HepG2 (cell line): ENCODE data around the gene ST6GALNAC2. TPM values are rescaled to one million over a fixed set of nuclear protein-coding genes. Genes with fewer than 3 reads are reported as not detected.
A peak's percentile ranks its signal among the peaks of the same experiment; 100 is the strongest.

Experiments used
- HNF4G ChIP-seq, 2 experiments: sonication (generic) in 1 of 2; formaldehyde crosslinking in 1 of 2; IDR thresholded peaks; 2 replicates each; pipeline versions ENCODE4 v1.4.0 to v1.6.1; 2011 to 2020; ENCODE audit warnings: borderline replicate concordance in 2 of 2, low read depth in 2 of 2, mild to moderate bottlenecking in 2 of 2, low read length in 1 of 2, missing genetic modification reagents in 1 of 2, moderate library complexity in 1 of 2
- ISL2 ChIP-seq: sonication (generic); formaldehyde crosslinking; IDR thresholded peaks from 2 replicates; pipeline ENCODE4 v1.5.0; 2020; ENCODE audit warnings: missing genetic modification reagents
- KAT7 ChIP-seq: IDR thresholded peaks from 2 replicates; pipeline ENCODE4 v1.6.1; 2018; ENCODE audit warnings: borderline replicate concordance, missing compliant biosample characterization
- PBX3 ChIP-seq: sonication (generic); formaldehyde crosslinking; IDR thresholded peaks from 2 replicates; pipeline ENCODE4 v1.8.1; 2023; ENCODE audit warnings: missing genetic modification reagents, inconsistent platforms, borderline replicate concordance
- PRPF4 ChIP-seq: fragments of 200-400 bp; formaldehyde crosslinking; IDR thresholded peaks from 2 replicates; pipeline ENCODE4 v1.6.1; 2016; ENCODE audit warnings: low read length, low read depth; ENCODE audit not compliant: poor library complexity, severe bottlenecking
- SP2 ChIP-seq: sonication (generic); formaldehyde crosslinking; IDR thresholded peaks from 2 replicates; pipeline ENCODE4 v1.5.1; 2020; ENCODE audit warnings: mild to moderate bottlenecking, missing genetic modification reagents
- TMF1 ChIP-seq: sonication (generic); formaldehyde crosslinking; IDR thresholded peaks from 2 replicates; pipeline ENCODE4 v1.8.1; 2022; ENCODE audit warnings: low read depth, missing genetic modification reagents
- TOPORS ChIP-seq: sonication (generic); formaldehyde crosslinking; IDR thresholded peaks from 2 replicates; pipeline ENCODE4 v1.8.0; 2023; ENCODE audit warnings: mild to moderate bottlenecking, missing genetic modification reagents
- TRAFD1 ChIP-seq: sonication (generic); formaldehyde crosslinking; IDR thresholded peaks from 2 replicates; pipeline ENCODE4 v1.5.1; 2020; ENCODE audit warnings: missing genetic modification reagents, mild to moderate bottlenecking, borderline replicate concordance
- ZNF225 ChIP-seq: sonication (generic); formaldehyde crosslinking; IDR thresholded peaks from 2 replicates; pipeline ENCODE4 v1.4.0; 2020; ENCODE audit warnings: mild to moderate bottlenecking, missing genetic modification reagents
- ZNF281 ChIP-seq: sonication (generic); formaldehyde crosslinking; IDR thresholded peaks from 2 replicates; pipeline ENCODE4 v1.4.0; 2020; ENCODE audit warnings: missing genetic modification reagents, borderline replicate concordance
- ZNF33A ChIP-seq: sonication (generic); formaldehyde crosslinking; IDR thresholded peaks from 2 replicates; pipeline ENCODE4 v1.5.1; 2020; ENCODE audit warnings: missing genetic modification reagents, mild to moderate bottlenecking, moderate library complexity, borderline replicate concordance
- ZNF441 ChIP-seq: sonication (generic); formaldehyde crosslinking; IDR thresholded peaks from 2 replicates; pipeline ENCODE4 v1.7.0; 2021; ENCODE audit warnings: missing genetic modification reagents, borderline replicate concordance
- ZNF451 ChIP-seq: sonication (generic); formaldehyde crosslinking; IDR thresholded peaks from 2 replicates; pipeline ENCODE4 v1.5.0; 2020; ENCODE audit warnings: mild to moderate bottlenecking, missing genetic modification reagents
- ZNF672 ChIP-seq: sonication (generic); formaldehyde crosslinking; IDR thresholded peaks from 2 replicates; pipeline ENCODE4 v1.8.1; 2022; ENCODE audit warnings: missing genetic modification reagents
- ZNF710 ChIP-seq: sonication (generic); formaldehyde crosslinking; IDR thresholded peaks from 2 replicates; pipeline ENCODE4 v1.5.0; 2020; ENCODE audit warnings: mild to moderate bottlenecking, missing genetic modification reagents, borderline replicate concordance
- ZNF83 ChIP-seq: sonication (generic); formaldehyde crosslinking; IDR thresholded peaks from 2 replicates; pipeline ENCODE4 v1.4.0; 2020; ENCODE audit warnings: missing genetic modification reagents, mild to moderate bottlenecking, borderline replicate concordance
- polyA plus RNA-seq, 8 experiments: library from polyadenylated mRNA; depleted of rRNA in 3 of 8; stranded (reverse) in 7 of 8; unstranded in 1 of 8; fragments of >200 nt; fragmentation: Illumina TruSeq in 4 of 8; extraction: Trizol in 4 of 8; gene quantifications; 2 replicates each; pipeline versions ENCODE4 v1.2.1 to v1.2.3, GENCODE V29; 2011 to 2016; ENCODE audit warnings: low read depth in 4 of 8, missing spikeins in 1 of 8, mixed read lengths in 1 of 8; ENCODE audit not compliant: insufficient read depth in 1 of 8
- total RNA-seq, 5 experiments: library from RNA; depleted of rRNA; stranded (reverse); fragments of >200 nt; fragmentation: Illumina TruSeq; extraction: Trizol; gene quantifications; 2 replicates each; pipeline ENCODE4 v1.2.3, GENCODE V29; 2016; ENCODE audit warnings: low read depth in 1 of 5
- TF ChIP-seq, protein P1 (sequence below): sonication (generic); formaldehyde crosslinking; IDR thresholded peaks from 2 replicates; pipeline ENCODE4 v1.4.0; 2020; ENCODE audit warnings: missing genetic modification reagents, borderline replicate concordance

Gene ST6GALNAC2
- total and polyA plus RNA-seq, 2 of the 13 experiments (the other 11 are each of a cell fraction or from before 2014, with no cell fraction given) = 0.12 to 0.49 TPM

- no peak for TF ChIP-seq ZNF710 (CRISPR knock-in tag)
- peak; percentile 21; the same call in 1 of the 2 replicates for TF ChIP-seq ZNF281 (CRISPR knock-in tag)
- TF ChIP-seq ZNF451 (CRISPR knock-in tag) = peak; percentile 87
- no peak for TF ChIP-seq ZNF33A (CRISPR knock-in tag)
- TF ChIP-seq ZNF225 (CRISPR knock-in tag) = peak; percentile 95
- TF ChIP-seq HNF4G (IDR thresholded peaks at IDR 0.05; ENCODE audit: borderline replicate concordance, low read depth, low read length) = peak; percentile 29; the same call in 1 of the 2 replicates
- TF ChIP-seq HNF4G (CRISPR knock-in tag; IDR thresholded peaks at IDR 0.05; ENCODE audit: borderline replicate concordance, low read depth) = no peak; the same call in 1 of the 2 replicates
- TF ChIP-seq SP2 (CRISPR knock-in tag) = peak; percentile 31; the same call in 1 of the 2 replicates
- TF ChIP-seq ZNF672 (CRISPR knock-in tag) = peak; percentile 87; the same call in 1 of the 2 replicates
- peak; percentile 59; the same call in 1 of the 2 replicates for TF ChIP-seq TRAFD1 (CRISPR knock-in tag)
- no peak for TF ChIP-seq TOPORS (CRISPR knock-in tag)
- TF ChIP-seq ZNF83 (CRISPR knock-in tag) = no peak
- TF ChIP-seq, protein P1, sequence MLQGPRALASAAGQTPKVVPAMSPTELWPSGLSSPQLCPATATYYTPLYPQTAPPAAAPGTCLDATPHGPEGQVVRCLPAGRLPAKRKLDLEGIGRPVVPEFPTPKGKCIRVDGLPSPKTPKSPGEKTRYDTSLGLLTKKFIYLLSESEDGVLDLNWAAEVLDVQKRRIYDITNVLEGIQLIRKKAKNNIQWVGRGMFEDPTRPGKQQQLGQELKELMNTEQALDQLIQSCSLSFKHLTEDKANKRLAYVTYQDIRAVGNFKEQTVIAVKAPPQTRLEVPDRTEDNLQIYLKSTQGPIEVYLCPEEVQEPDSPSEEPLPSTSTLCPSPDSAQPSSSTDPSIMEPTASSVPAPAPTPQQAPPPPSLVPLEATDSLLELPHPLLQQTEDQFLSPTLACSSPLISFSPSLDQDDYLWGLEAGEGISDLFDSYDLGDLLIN (CRISPR knock-in tag) = no peak
- no peak for TF ChIP-seq PRPF4
- no peak; the same call in 1 of the 2 replicates for TF ChIP-seq ZNF441 (CRISPR knock-in tag)
- TF ChIP-seq PBX3 = no peak; the same call in 1 of the 2 replicates
- no peak; the same call in 1 of the 2 replicates for TF ChIP-seq TMF1 (CRISPR knock-in tag)
- no peak for TF ChIP-seq KAT7 (CRISPR knock-in tag)
- peak; percentile 49 for TF ChIP-seq ISL2 (CRISPR knock-in tag)
Observed at GRCh38 chr17:76557368-76558197, 28.1 kb downstream of the ST6GALNAC2 start (continued).
